A673 (cell line): Measurements from ENCODE around the gene DDX39A. TPM values are rescaled to one million over a fixed set of nuclear protein-coding genes. Genes with fewer than 3 reads are reported as not detected.

Experiments used
- BruUV-seq: library from RNA; stranded (reverse); fragments of 400-500 nt; replicated peaks from 2 replicates; lab custom pipeline; 2021; lab: Mats Ljungman, UMichigan
- CTCF ChIA-PET: fragments of 300-600 bp; sonication (Branson Sonifier 250); formaldehyde crosslinking; loops from one replicate; lab custom pipeline; 2022; ENCODE audit warnings: antibody characterized with exemption; lab: Charles Lee
- POLR2A ChIA-PET: fragments of 300-600 bp; sonication (Branson Sonifier 250); formaldehyde crosslinking; loops from one replicate; lab custom pipeline; 2022; ENCODE audit warnings: antibody characterized with exemption; ENCODE audit not compliant: low non-redundant PET; lab: Charles Lee
- DNase-seq: peaks from one replicate; pipeline ENCODE4 v3.0.0-alpha.2; 2015; ENCODE audit warnings: low spot score
- H3K27ac ChIP-seq: fragments of 200-600 bp; sonication (generic); 2 replicates; pipeline ENCODE4 v1.5.1; 2016; ENCODE audit warnings: mixed run types, low read depth, mild to moderate bottlenecking, mixed read lengths, antibody characterized with exemption, low read length; ENCODE audit not compliant: poor library complexity, severe bottlenecking
- H3K27me3 ChIP-seq: fragments of 200-600 bp; sonication (generic); replicated peaks from 2 replicates; pipeline ENCODE4 v1.6.1; 2017; ENCODE audit warnings: mixed run types, low read depth, mild to moderate bottlenecking, mixed read lengths, antibody characterized with exemption, low read length; ENCODE audit not compliant: insufficient read depth, poor library complexity
- H3K36me3 ChIP-seq: fragments of 200-600 bp; sonication (generic); 2 replicates; pipeline ENCODE4 v1.6.1; 2016; ENCODE audit warnings: mixed run types, mild to moderate bottlenecking, mixed read lengths, antibody characterized with exemption, low read length; ENCODE audit not compliant: insufficient read depth, poor library complexity, severe bottlenecking
- H3K4me1 ChIP-seq: fragments of 200-600 bp; sonication (generic); 2 replicates; pipeline ENCODE4 v1.6.1; 2017; ENCODE audit warnings: mixed run types, mild to moderate bottlenecking, mixed read lengths, antibody characterized with exemption, low read length; ENCODE audit not compliant: insufficient read depth, poor library complexity, severe bottlenecking
- H3K4me3 ChIP-seq: fragments of 200-600 bp; sonication (generic); 2 replicates; pipeline ENCODE4 v1.5.1; 2016; ENCODE audit warnings: low read depth, mixed run types, mild to moderate bottlenecking, mixed read lengths, low read length; ENCODE audit not compliant: poor library complexity, severe bottlenecking
- H3K9me3 ChIP-seq: fragments of 200-600 bp; sonication (generic); 2 replicates; pipeline ENCODE4 v1.6.1; 2016; ENCODE audit warnings: mixed run types, low read depth, mild to moderate bottlenecking, mixed read lengths, antibody characterized with exemption, low read length; ENCODE audit not compliant: poor library complexity, severe bottlenecking
- CTCF ChIP-seq: fragments of 300-800, 200-600 bp; sonication (generic); conservative IDR thresholded peaks from 2 replicates; pipeline ENCODE4 v1.5.1; 2017; ENCODE audit warnings: low read depth, mild to moderate bottlenecking, antibody characterized with exemption, low read length, moderate library complexity, mixed read lengths
- EZH2 ChIP-seq: fragments of 200-600 bp; sonication (generic); IDR thresholded peaks from 2 replicates; pipeline ENCODE4 v1.6.1; 2017; ENCODE audit warnings: borderline replicate concordance, low read depth, mild to moderate bottlenecking, mixed read lengths, antibody characterized with exemption, low read length; ENCODE audit not compliant: poor library complexity, severe bottlenecking
- intact Hi-C: fragments of 100-400 bp; cut with micrococcal nuclease; formaldehyde crosslinking; loops from one replicate; pipeline ENCODE4 v1.10.0; 2022; ENCODE audit not compliant: unreplicated experiment
- total RNA-seq: library from RNA; stranded (reverse); gene quantifications from 2 replicates; pipeline ENCODE4 v1.2.3, GENCODE V29; 2021

The DDX39A gene
- total RNA-seq, 1 experiment from 2014 or later, result 223 TPM

GRCh38 chr19:14413693-14414181 is 5.4 kb downstream of the DDX39A start:
- ChIA-PET CTCF (interaction anchor here (0.5 to 0.8 kb wide), 3 partner anchors 52 to 66 kb away, joined by 3 to 4 read pairs (median 4); no protein-coding TSS in a partner anchor), POLR2A (interaction anchor here (0.6 kb wide), 2 partner anchors 141 to 277 kb away, joined by 3 to 4 read pairs; partner anchors contain the start of gene ASF1B)
- DNase-seq, result peak; percentile 48

GRCh38 chr19:14412996-14413692 is 6.0 kb downstream of the DDX39A start:
- H3K36me3 ChIP-seq, result peaks cover 68% of the 10 kb centered on the region
- peaks cover 31% of the 10 kb centered on the region for H3K4me1 ChIP-seq
- no TSS peak for BruUV-seq
- no peaks in the 10 kb centered on the region for H3K27me3 ChIP-seq
- ChIA-PET POLR2A (interaction anchor here (0.6 kb wide), 3 partner anchors 13 to 276 kb away, joined by 3 to 9 read pairs (median 4); partner anchors contain the start of gene ASF1B), CTCF (interaction anchor here (0.5 to 0.8 kb wide), 2 partner anchors 53 to 62 kb away, joined by 4 to 6 read pairs; no protein-coding TSS in a partner anchor)
- intact Hi-C loops, result no loop called here
- peak overlapping the region; percentile 45 for H3K27ac ChIP-seq
- TF ChIP-seq EZH2 (no peak), CTCF (no peak)
- H3K4me3 ChIP-seq, result no peak overlapping the region
- no peaks in the 10 kb centered on the region for H3K9me3 ChIP-seq
- no peak for DNase-seq

More at GRCh38 chr19:14413693-14414181, 5.4 kb downstream of the DDX39A start:
- no TSS peak for BruUV-seq
- TF ChIP-seq EZH2 (no peak), CTCF (no peak)
- Histone ChIP-seq H3K36me3 (peaks cover 62% of the 10 kb centered on the region), H3K27me3 (no peaks in the 10 kb centered on the region), H3K4me3 (no peak overlapping the region), H3K4me1 (peaks cover 31% of the 10 kb centered on the region), H3K9me3 (no peaks in the 10 kb centered on the region), H3K27ac (peak overlapping the region; percentile 45)
- intact Hi-C loops, result no loop called here

DNA sequence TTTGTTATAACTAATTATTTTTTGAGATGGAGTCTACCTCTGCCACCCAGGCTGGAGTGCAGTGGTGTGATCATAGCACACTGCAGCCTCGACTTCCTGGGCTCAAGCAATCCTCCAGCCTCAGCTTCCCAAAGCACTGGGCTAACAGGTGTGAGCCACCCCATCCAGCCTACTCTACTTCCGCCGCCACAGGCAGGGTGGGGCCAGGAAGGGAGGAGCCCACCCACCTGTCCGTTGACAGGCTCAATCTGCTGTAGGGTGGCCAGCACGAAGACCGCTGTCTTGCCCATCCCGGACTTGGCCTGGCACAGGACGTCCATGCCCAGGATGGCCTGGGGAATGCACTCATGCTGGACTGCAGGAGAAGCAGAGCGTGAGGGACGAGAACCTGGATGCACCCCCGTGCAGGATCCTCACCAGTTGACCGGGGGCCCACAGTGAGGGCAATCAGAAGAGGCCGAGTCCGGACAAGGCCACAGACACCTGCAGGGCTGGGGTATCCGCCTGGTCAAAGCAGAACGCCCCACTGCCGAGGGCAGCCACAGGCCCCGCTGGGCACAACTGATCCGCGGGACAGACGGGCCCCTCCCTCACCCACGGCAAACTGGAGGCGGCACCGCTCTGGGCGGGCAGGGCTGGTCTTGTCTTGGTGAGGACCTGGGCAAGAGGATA is 6.7 kb downstream of the DDX39A start:
- no peaks in the 10 kb centered on the region for H3K27me3 ChIP-seq
- BruUV-seq, result no TSS peak
- no peaks in the 10 kb centered on the region for H3K9me3 ChIP-seq
- ChIA-PET POLR2A (no interaction called here), CTCF (interaction anchor here (0.5 kb wide), 1 partner anchor 52 kb away, joined by 6 read pairs; no protein-coding TSS in a partner anchor)
- peaks cover 75% of the 10 kb centered on the region for H3K36me3 ChIP-seq
- intact Hi-C loops, result no loop called here
- H3K4me3 ChIP-seq, result no peak overlapping the region
- DNase-seq, result no peak
- TF ChIP-seq EZH2, result no peak
- TF ChIP-seq CTCF, result no peak
- no peak overlapping the region for H3K27ac ChIP-seq
- peaks cover 29% of the 10 kb centered on the region for H3K4me1 ChIP-seq
